ENCODE results near the gene TMBIM4.

DNA sequence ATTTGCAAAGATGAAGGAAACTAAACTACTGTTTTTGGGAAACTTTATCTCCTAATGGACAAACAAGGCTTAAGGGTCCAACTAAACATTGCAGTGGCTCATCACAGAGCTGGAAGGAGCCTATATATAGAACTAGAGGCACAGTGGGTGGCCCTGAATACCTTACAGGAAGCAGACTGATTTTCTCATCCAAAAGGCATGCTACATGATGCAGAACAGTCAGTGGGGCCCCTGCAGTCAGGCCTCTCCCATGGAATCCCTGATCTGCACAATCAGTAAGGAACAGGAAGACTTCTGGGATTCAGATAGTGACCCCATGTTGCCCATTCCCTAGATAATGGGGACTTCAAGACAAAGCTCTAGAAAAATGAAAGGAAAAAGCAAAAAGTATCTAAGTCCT lies 37.4 kb downstream of the TMBIM4 start:
- TF ChIP-seq, protein P1, sequence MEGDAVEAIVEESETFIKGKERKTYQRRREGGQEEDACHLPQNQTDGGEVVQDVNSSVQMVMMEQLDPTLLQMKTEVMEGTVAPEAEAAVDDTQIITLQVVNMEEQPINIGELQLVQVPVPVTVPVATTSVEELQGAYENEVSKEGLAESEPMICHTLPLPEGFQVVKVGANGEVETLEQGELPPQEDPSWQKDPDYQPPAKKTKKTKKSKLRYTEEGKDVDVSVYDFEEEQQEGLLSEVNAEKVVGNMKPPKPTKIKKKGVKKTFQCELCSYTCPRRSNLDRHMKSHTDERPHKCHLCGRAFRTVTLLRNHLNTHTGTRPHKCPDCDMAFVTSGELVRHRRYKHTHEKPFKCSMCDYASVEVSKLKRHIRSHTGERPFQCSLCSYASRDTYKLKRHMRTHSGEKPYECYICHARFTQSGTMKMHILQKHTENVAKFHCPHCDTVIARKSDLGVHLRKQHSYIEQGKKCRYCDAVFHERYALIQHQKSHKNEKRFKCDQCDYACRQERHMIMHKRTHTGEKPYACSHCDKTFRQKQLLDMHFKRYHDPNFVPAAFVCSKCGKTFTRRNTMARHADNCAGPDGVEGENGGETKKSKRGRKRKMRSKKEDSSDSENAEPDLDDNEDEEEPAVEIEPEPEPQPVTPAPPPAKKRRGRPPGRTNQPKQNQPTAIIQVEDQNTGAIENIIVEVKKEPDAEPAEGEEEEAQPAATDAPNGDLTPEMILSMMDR (conservative IDR thresholded peaks at IDR 0.05; ENCODE audit: low read depth, low read length): no peak
- TF ChIP-seq EZH2phosphoT487 (IDR thresholded peaks at IDR 0.05; ENCODE audit: borderline replicate concordance, low read length): no peak

Measured in PC-3 (cell line).